Measurements from ENCODE around the gene RNASE8. TPM values are rescaled to one million over a fixed set of nuclear protein-coding genes. Genes with fewer than 3 reads are reported as not detected.

Gene RNASE8
- total and polyA plus RNA-seq, 2 of the 8 experiments (the other 6 are each of a cell fraction or from before 2014, with no cell fraction given), result not detected

GRCh38 chr14:21081521-21082142 lies 24.0 kb downstream of the RNASE8 start:
- Histone ChIP-seq H2BK15ac (ENCODE audit: low read length) (no peak overlapping the region), H3K56ac (replicated peaks; ENCODE audit: insufficient read length, low read depth, low read length) (no peak overlapping the region), H3K4me1 (replicated peaks in 1 of 4; ENCODE audit: control insufficient read depth in 3 of 4, insufficient read depth in 4 of 4, low read length in 3 of 4) (no peaks in the 10 kb centered on the region), H3K23ac (ENCODE audit: insufficient read length) (no peak overlapping the region), H3K9ac (replicated peaks in 1 of 4; ENCODE audit: extremely low read depth in 1 of 4, low read depth in 3 of 4, low read length in 3 of 4) (no peak overlapping the region), H3K14ac (ENCODE audit: insufficient read length) (no peak overlapping the region), H4K8ac (ENCODE audit: extremely low read depth, insufficient read depth, low read length) (no peak overlapping the region), H4K91ac (replicated peaks; ENCODE audit: insufficient read length, low read length) (no peak overlapping the region), H2AK5ac (ENCODE audit: low read depth, low read length) (no peak overlapping the region), H3K23me2 (ENCODE audit: low read depth, low read length) (no peaks in the 10 kb centered on the region), H3K27ac (ENCODE audit: low read depth, low read length) (no peak overlapping the region), H3K79me1 (ENCODE audit: low read depth, low read length) (peaks cover 2% of the 10 kb centered on the region), H3K4me2 (ENCODE audit: insufficient read depth in 1 of 2, low read depth in 2 of 2, low read length in 2 of 2) (no peak overlapping the region), H3K9me3 (ENCODE audit: insufficient read depth in 2 of 2, low read depth in 1 of 2, low read length in 1 of 2) (no peaks in the 10 kb centered on the region), H3K36me3 (ENCODE audit: control insufficient read depth in 2 of 4, insufficient read depth in 4 of 4, low read length in 3 of 4) (peaks cover 32 to 91% (median 67%) of the 10 kb centered on the region in 4 experiments), H4K20me1 (replicated peaks in 1 of 2; ENCODE audit: control insufficient read depth in 1 of 2, insufficient read depth in 2 of 2, low read length in 2 of 2) (peaks cover 2 to 5% of the 10 kb centered on the region in 2 experiments), H2BK20ac (ENCODE audit: low read length) (no peak overlapping the region), H3K27me3 (replicated peaks in 1 of 4; ENCODE audit: control insufficient read depth in 3 of 4, extremely low read depth in 1 of 4, insufficient read depth in 3 of 4, low read length in 3 of 4) (no peaks in the 10 kb centered on the region), H3K79me2 (ENCODE audit: control insufficient read depth in 1 of 2, insufficient read depth in 2 of 2, low read length in 2 of 2) (no peaks in the 10 kb centered on the region), H3K4me3 (ENCODE audit: extremely low read depth in 1 of 4, insufficient read depth in 2 of 4, low read depth in 3 of 4, low read length in 4 of 4) (no peak overlapping the region), H3K4ac (replicated peaks; ENCODE audit: insufficient read length, low read depth, low read length) (no peak overlapping the region), H2BK120ac (replicated peaks; ENCODE audit: low read depth, low read length) (no peak overlapping the region), H2BK5ac (ENCODE audit: low read depth, low read length) (no peak overlapping the region), H3K18ac (ENCODE audit: extremely low read depth, low read length) (no peak overlapping the region), H2BK12ac (ENCODE audit: low read depth, low read length) (no peak overlapping the region), H4K5ac (ENCODE audit: insufficient read length, low read depth, low read length) (no peak overlapping the region), H2AFZ (ENCODE audit: low read length) (no peak overlapping the region)
- FAIRE-seq (no peak), DNase-seq (ENCODE audit: low read depth in 1 of 2, low spot score in 2 of 2) (no peak)
- TF ChIP-seq SIX5 (IDR thresholded peaks at IDR 0.05; ENCODE audit: low read depth, low read length) (no peak), CBX8 (IDR thresholded peaks at IDR 0.05; ENCODE audit: borderline replicate concordance, low read depth, low read length) (no peak), CREB1 (IDR thresholded peaks at IDR 0.05) (no peak), CHD2 (IDR thresholded peaks at IDR 0.05; ENCODE audit: low read length) (no peak)
- TF ChIP-seq, protein P1, sequence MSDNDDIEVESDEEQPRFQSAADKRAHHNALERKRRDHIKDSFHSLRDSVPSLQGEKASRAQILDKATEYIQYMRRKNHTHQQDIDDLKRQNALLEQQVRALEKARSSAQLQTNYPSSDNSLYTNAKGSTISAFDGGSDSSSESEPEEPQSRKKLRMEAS (IDR thresholded peaks at IDR 0.05), result no peak
- ChIA-PET CTCF (ENCODE audit: partially characterized antibody) (interaction anchor here (1.5 to 10.2 kb wide), 8 partner anchors 9 to 96 kb away, joined by 3 to 148 read pairs (median 14); partner anchors contain the start of genes ARHGEF40 and TMEM253), POLR2A (ENCODE audit: partially characterized antibody) (interaction anchor here (1.8 to 12.4 kb wide), 6 partner anchors 3 to 67 kb away, joined by 5 to 245 read pairs (median 5); partner anchors contain the start of genes ARHGEF40 and RNASE8)
- 96% methylated on average over 21 of the region's 30 CpGs; no CpG with 5 or more reads in 1 of the 2 experiments for WGBS, 2 experiments (ENCODE audit: extremely low coverage in 1 of 2, insufficient coverage in 1 of 2, insufficient read length in 1 of 2, insufficient replicate concordance in 2 of 2, low coverage in 1 of 2, low lambda C conversion rate in 2 of 2, missing lambda C conversion rate in 1 of 2)
